AG04449 (cell line): Measurements from ENCODE around the gene SSR3.
A peak's percentile ranks its signal among the peaks of the same experiment; 100 is the strongest.
"Not testable (repeated sequence)": the region's sequence is repeated elsewhere in the genome, so short reads cannot be mapped to it uniquely, and the experiment has no call there.

Experiments
- CTCF ChIA-PET: fragments of 350-600 bp; formaldehyde crosslinking; extraction: SDS; loops from one replicate; lab custom pipeline; 2021; ENCODE audit warnings: antibody characterized with exemption; lab: Yijun Ruan, JAX
- POLR2A ChIA-PET: fragments of 400-600, 350-600 bp; formaldehyde crosslinking; extraction: SDS; loops from one replicate; lab custom pipeline; 2020; ENCODE audit warnings: antibody characterized with exemption, inconsistent platforms; lab: Yijun Ruan, JAX
- DNase-seq: peaks from one replicate; pipeline ENCODE4 v3.0.0-alpha.2; 2010; ENCODE audit warnings: low read depth, low spot score
- H3K4me3 ChIP-seq: 2 replicates; pipeline ENCODE4 v1.5.1; 2011; ENCODE audit warnings: low read depth, mild to moderate bottlenecking, control low read depth, low read length
- CTCF ChIP-seq: IDR thresholded peaks from one replicate; pipeline ENCODE4 v1.5.1; 2011; ENCODE audit warnings: mild to moderate bottlenecking, moderate library complexity, low read length, control low read depth, inconsistent platforms; ENCODE audit not compliant: insufficient read depth; ENCODE audit errors: missing control alignments

Gene SSR3

DNA sequence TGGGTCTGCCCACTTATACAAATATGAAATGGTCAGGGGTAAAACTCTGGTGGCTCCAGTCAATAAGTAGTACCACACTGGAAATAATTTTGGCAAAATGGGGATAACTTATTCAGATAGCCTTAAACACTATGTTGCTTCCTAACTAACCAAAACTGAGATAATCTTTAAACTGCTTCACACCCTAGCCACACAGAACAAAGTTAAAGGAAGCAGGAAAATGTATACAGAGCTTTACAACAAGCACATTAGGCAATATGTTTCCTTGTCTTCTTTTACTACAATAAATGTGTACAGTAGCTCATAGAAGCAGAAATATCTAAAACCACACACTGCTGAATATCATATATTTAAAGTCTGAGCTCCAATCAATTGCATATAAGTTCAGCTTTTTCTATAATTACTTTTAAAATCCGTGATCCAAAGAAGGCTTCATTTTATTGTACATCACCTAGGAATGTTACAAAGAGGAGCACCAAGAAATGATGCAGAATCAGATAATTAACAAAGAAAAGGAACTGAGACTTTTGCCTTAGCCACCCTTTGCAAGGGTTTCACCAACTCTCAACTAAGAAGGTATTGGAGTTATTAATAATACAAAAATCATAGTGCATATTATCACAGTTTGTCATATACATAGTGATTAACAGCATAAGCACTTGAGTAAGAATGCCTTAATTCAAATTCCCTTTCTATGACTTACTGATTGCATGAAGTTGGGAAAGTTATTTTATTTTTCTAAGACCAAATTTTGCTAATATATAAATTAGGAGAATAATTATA is 9.2 kb upstream of the SSR3 start:
- POLR2A ChIA-PET = interaction anchor here (2.0 kb wide), 1 partner anchor 9 kb away, joined by 7 read pairs; the partner anchor contains the start of gene SSR3
- no peak overlapping the region for H3K4me3 ChIP-seq
- no peak for TF ChIP-seq CTCF
- no peak for DNase-seq
- CTCF ChIA-PET = interaction anchor here (1.1 to 1.9 kb wide), 2 partner anchors 9 to 10 kb away, joined by 4 to 7 read pairs; partner anchors contain the start of gene SSR3

DNA sequence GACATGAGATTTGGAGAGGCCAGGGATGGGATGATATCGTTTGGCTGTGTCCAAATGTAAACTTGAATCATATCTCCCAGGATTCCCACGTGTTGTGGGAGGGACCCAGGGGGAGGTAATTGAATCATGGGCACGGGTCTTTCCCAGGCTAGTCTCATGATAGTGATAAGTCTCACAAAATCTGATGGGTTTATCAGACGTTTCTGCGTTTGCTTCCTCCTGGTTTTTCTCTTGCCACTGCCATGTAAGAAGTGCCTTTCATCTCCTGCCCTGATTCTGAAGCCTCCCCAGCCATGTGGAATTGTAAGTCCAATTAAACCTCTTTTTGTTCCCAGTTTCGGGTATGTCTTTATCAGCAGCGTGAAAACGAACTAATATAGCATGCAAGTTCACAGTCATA is 7.6 kb upstream of the SSR3 start:
- POLR2A ChIA-PET, CTCF ChIA-PET, H3K4me3 ChIP-seq, DNase-seq: not testable (repeated sequence)

DNA sequence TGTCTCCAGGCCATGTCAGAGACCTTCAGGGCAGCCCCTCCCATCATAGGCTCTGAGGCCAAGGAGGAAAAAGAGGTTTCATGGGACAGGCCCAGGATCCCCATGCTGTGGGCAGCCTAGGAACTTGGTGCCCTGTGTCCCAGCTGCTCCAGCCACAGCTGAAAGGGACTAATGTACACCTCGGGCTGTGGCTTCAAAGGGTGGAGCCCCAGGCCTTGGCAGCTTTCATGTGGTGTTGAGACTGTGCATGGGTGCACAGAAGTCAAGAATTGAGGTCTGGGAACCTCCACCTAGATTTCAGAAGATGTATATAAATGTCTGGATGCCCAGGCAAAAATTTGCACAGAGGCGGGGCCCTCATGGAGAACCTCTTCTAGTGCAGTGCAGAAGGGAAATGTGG is 6.6 kb upstream of the SSR3 start:
- ChIA-PET CTCF (no interaction called here), POLR2A (no interaction called here)
- DNase-seq = no peak
- no peak for TF ChIP-seq CTCF
- H3K4me3 ChIP-seq = no peak overlapping the region

GRCh38 chr3:156559321-156559720 is 4.4 kb upstream of the SSR3 start:
- H3K4me3 ChIP-seq = no peak overlapping the region
- ChIA-PET POLR2A (no interaction called here), CTCF (no interaction called here)
- no peak for TF ChIP-seq CTCF
- no peak for DNase-seq

- TF ChIP-seq CTCF = no peak
- POLR2A ChIA-PET = no interaction called here
- no peak for DNase-seq
- H3K4me3 ChIP-seq = no peak overlapping the region
- CTCF ChIA-PET = no interaction called here
Measured at GRCh38 chr3:156558389-156558788, 3.5 kb upstream of the SSR3 start.

- POLR2A ChIA-PET = interaction anchor here (0.6 to 5.4 kb wide), 14 partner anchors 9 to 534 kb away, joined by 3 to 60 read pairs (median 6); partner anchors contain the start of gene TIPARP
- DNase-seq = no peak
- peak overlapping the region; percentile 71 for H3K4me3 ChIP-seq
- CTCF ChIA-PET = interaction anchor here (0.8 to 7.1 kb wide), 8 partner anchors 10 to 528 kb away, joined by 3 to 52 read pairs (median 4); no protein-coding TSS in a partner anchor
- no peak for TF ChIP-seq CTCF
Measured at GRCh38 chr3:156554515-156554841, 439 bp downstream of the SSR3 start.
